AG10803 (cell line): ENCODE results near the gene CISD3.
A peak's percentile ranks its signal among the peaks of the same experiment; 100 is the strongest.

Source experiments
- DNase-seq: peaks from one replicate; pipeline ENCODE4 v3.0.0; 2010; ENCODE audit warnings: low read depth
- H3K4me3 ChIP-seq: 2 replicates; pipeline ENCODE4 v1.5.1; 2011; ENCODE audit warnings: mild to moderate bottlenecking, low read length, control low read depth
- TF ChIP-seq, protein P1 (sequence below): conservative IDR thresholded peaks from 2 replicates; pipeline ENCODE4 v1.5.1; 2011; ENCODE audit warnings: mild to moderate bottlenecking, low read length, control low read depth, inconsistent platforms

The CISD3 gene

GRCh38 chr17:38750044-38750311, 19.8 kb downstream of the CISD3 start:
- DNase-seq = no peak
- TF ChIP-seq, protein P1, sequence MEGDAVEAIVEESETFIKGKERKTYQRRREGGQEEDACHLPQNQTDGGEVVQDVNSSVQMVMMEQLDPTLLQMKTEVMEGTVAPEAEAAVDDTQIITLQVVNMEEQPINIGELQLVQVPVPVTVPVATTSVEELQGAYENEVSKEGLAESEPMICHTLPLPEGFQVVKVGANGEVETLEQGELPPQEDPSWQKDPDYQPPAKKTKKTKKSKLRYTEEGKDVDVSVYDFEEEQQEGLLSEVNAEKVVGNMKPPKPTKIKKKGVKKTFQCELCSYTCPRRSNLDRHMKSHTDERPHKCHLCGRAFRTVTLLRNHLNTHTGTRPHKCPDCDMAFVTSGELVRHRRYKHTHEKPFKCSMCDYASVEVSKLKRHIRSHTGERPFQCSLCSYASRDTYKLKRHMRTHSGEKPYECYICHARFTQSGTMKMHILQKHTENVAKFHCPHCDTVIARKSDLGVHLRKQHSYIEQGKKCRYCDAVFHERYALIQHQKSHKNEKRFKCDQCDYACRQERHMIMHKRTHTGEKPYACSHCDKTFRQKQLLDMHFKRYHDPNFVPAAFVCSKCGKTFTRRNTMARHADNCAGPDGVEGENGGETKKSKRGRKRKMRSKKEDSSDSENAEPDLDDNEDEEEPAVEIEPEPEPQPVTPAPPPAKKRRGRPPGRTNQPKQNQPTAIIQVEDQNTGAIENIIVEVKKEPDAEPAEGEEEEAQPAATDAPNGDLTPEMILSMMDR = no peak
- peak overlapping the region; percentile 86 for H3K4me3 ChIP-seq

- DNase-seq = no peak
- TF ChIP-seq, protein P1 = no peak
- H3K4me3 ChIP-seq = peak overlapping the region; percentile 16
Observed at GRCh38 chr17:38750312-38751121, 20.4 kb downstream of the CISD3 start.

GRCh38 chr17:38751144-38751807, 21.1 kb downstream of the CISD3 start:
- peak; percentile 17 for DNase-seq
- H3K4me3 ChIP-seq = peak overlapping the region; percentile 34
- TF ChIP-seq, protein P1 = no peak

GRCh38 chr17:38751808-38752307, 21.7 kb downstream of the CISD3 start:
- peak overlapping the region; percentile 99 for H3K4me3 ChIP-seq
- TF ChIP-seq, protein P1 = no peak
- peak; percentile 85 for DNase-seq

- peak; percentile 100 for DNase-seq
- TF ChIP-seq, protein P1 = no peak
- peak within 1 kb of the TSS; percentile 99 for H3K4me3 ChIP-seq
Observed at GRCh38 chr17:38752308-38753070, 22.3 kb downstream of the CISD3 start, which contains the start of gene PSMB3. TSS of gene PSMB3 (plus strand) at chr17:38752741. CDS start at chr17:38752827, 86 bp downstream.

- DNase-seq = no peak
- TF ChIP-seq, protein P1 = no peak
- H3K4me3 ChIP-seq = peak overlapping the region; percentile 99
Observed at GRCh38 chr17:38753071-38753506, 22.9 kb downstream of the CISD3 start.
